CD1c-positive myeloid dendritic cell (primary cell): Measurements from ENCODE around the gene CSF3.
"Not testable (repeated sequence)": the region's sequence is repeated elsewhere in the genome, so short reads cannot be mapped to it uniquely, and the experiment has no call there.

Experiments
- DNase-seq: peaks from one replicate; pipeline ENCODE4 v3.0.0-alpha.2; 2016; ENCODE audit errors: extremely low spot score

Gene CSF3

DNA sequence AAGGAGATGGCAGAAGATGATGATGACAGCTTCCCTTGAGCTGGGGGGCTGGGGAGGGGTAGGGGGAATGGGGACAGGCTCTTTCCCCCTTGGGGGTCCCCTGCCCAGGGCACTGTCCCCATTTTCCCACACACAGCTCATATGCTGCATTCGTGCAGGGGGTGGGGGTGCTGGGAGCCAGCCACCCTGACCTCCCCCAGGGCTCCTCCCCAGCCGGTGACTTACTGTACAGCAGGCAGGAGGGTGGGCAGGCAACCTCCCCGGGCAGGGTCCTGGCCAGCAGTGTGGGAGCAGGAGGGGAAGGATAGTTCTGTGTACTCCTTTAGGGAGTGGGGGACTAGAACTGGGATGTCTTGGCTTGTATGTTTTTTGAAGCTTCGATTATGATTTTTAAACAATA, 17.7 kb upstream of the CSF3 start:
- no peak for DNase-seq

GRCh38 chr17:39999067-39999466, 16.2 kb upstream of the CSF3 start:
- no peak for DNase-seq

GRCh38 chr17:40000161-40000560, 15.1 kb upstream of the CSF3 start:
- no peak for DNase-seq

DNA sequence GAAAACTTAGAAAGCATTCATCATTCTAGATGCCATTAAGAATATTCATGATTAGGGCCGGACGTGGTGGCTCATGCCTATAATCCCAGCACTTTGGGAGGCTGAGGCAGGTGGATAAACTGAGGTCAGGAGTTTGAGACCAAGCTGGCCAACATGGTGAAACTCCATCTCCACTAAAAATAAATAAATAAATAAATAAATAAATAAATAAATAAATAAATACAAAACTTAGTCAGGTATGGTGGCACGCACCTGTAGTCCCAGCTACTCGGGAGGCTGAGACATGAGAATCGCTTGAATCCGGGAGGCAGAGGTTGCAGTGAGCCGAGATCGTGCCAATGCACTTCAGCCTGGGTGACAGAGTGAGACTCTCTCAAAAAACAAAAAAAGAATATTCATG, 13.9 kb upstream of the CSF3 start:
- DNase-seq: not testable (repeated sequence)

GRCh38 chr17:40004072-40004471, 11.2 kb upstream of the CSF3 start:
- DNase-seq: no peak

- DNase-seq: no peak
Measured at GRCh38 chr17:40004712-40005111, 10.5 kb upstream of the CSF3 start.

GRCh38 chr17:40005520-40005919, 9.7 kb upstream of the CSF3 start:
- no peak for DNase-seq

GRCh38 chr17:40010946-40011500, 4.2 kb upstream of the CSF3 start:
- not testable (repeated sequence) for DNase-seq

- not testable (repeated sequence) for DNase-seq
Measured at GRCh38 chr17:40012017-40012647, 3.1 kb upstream of the CSF3 start.

- no peak for DNase-seq
Measured at GRCh38 chr17:40014375-40014980, 762 bp upstream of the CSF3 start.

GRCh38 chr17:40015998-40016985, 1.1 kb downstream of the CSF3 start:
- peak; percentile 29 for DNase-seq

- DNase-seq: no peak
Measured at GRCh38 chr17:40017422-40018080, 2.3 kb downstream of the CSF3 start.

DNA sequence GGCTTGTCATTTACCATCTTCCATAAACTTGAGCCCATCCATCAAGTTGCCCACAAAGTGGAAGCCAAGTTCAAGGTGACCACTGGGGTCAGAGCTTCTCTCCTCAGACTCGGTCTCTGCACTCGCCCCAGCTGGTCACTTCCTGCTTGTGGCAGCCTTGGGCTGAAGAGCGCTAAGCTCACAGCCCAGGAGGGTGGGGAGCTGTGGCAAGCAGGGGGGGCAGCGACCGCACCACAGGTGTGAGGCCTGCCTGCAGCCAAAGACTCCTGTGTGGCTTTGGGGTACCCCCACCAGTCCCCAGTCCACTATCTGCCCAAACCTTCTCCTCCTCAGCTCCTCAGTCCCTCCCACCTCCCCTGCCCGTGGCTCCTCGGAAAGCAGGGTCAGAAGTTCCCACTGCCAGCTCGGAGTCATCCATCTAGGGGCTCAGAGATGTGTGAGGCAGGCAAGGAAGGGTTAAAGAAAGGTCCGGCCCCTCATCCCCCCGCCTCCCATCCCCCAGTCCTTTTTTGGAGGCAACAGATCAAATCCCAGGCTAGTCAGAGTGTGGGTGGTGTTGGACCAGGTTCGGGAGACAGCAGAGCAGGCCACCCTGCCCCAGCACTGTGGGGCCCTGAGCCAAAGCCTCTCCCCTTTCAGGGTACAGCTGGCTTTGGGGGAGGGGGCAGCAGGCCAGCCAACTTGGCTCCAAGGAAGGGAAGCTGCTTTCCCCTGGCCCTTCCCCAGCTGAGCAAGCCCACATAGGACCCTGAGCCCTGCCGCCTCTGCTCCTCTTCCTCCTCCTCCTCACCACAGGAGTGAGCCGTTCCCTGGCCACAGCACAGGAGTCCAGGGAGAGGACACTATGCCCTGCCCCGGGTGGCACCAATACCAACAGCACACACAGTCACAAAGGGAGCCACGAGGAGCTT, 3.2 kb downstream of the CSF3 start:
- no peak for DNase-seq

- no peak for DNase-seq
Measured at GRCh38 chr17:40019140-40019991, 4.1 kb downstream of the CSF3 start.

GRCh38 chr17:40020146-40020545, 4.9 kb downstream of the CSF3 start:
- no peak for DNase-seq

DNA sequence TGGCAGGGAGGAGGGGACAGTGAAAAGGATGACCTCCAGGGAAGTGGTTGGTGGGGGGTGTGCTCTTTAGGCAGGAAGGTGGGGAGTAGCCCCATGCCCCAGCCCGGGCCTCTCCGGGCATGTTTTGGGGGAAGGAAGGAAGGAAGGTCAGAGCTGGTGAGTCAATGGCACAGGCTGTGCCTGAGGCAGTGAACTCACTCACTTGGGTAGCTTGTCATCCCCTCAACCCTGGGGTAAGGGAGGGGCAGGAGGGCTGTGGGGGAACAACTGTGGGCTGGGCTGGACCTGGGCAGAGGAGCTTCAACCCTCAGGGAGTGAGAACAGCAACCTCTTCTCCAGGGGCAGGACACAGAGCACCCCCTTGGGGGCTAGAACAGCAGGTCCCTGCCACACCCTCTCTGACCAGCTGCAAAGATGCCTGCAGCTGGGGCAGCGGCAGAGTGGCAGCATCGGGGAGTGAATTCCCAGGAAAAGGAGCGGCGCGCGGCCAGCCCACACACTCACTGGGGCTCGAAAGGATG, 6.3 kb downstream of the CSF3 start:
- DNase-seq: no peak

- no peak for DNase-seq
Measured at GRCh38 chr17:40022497-40022896, 7.3 kb downstream of the CSF3 start.

GRCh38 chr17:40022961-40023541, 7.8 kb downstream of the CSF3 start:
- no peak for DNase-seq
